Stimulated activated CD8-positive, alpha-beta memory T cell treated with anti-CD3 and anti-CD28 coated beads, Interleukin-12 subunit alpha, Interleukin-12 subunit beta, amount 100 ng/mL, for 24 hours (primary cell): Measurements from ENCODE around the gene CTNNA3.

Experiments used
- DNase-seq: peaks from one replicate; pipeline ENCODE4 v3.0.0-alpha.2; 2020; ENCODE audit errors: extremely low read depth

Gene CTNNA3

GRCh38 chr10:66877361-66877760 is 818.6 kb downstream of the CTNNA3 start:
- no peak for DNase-seq

GRCh38 chr10:66869635-66870034 is 826.4 kb downstream of the CTNNA3 start:
- no peak for DNase-seq

- no peak for DNase-seq
Measured at GRCh38 chr10:66862687-66863258, 833.2 kb downstream of the CTNNA3 start.

GRCh38 chr10:66860376-66860945 is 835.5 kb downstream of the CTNNA3 start:
- no peak for DNase-seq

GRCh38 chr10:66852811-66853210 is 843.2 kb downstream of the CTNNA3 start:
- no peak for DNase-seq

GRCh38 chr10:66848856-66849255 is 847.1 kb downstream of the CTNNA3 start:
- DNase-seq = no peak

GRCh38 chr10:66844176-66844942 is 851.6 kb downstream of the CTNNA3 start:
- DNase-seq = no peak

GRCh38 chr10:66843396-66843795 is 852.6 kb downstream of the CTNNA3 start:
- no peak for DNase-seq

- no peak for DNase-seq
Measured at GRCh38 chr10:66842867-66843266, 853.1 kb downstream of the CTNNA3 start.

- no peak for DNase-seq
Measured at GRCh38 chr10:66842371-66842770, 853.6 kb downstream of the CTNNA3 start.

- no peak for DNase-seq
Measured at GRCh38 chr10:66838656-66839055, 857.3 kb downstream of the CTNNA3 start.

- no peak for DNase-seq
Measured at GRCh38 chr10:66837990-66838389, 858.0 kb downstream of the CTNNA3 start.

- no peak for DNase-seq
Measured at GRCh38 chr10:66837335-66837734, 858.7 kb downstream of the CTNNA3 start.

GRCh38 chr10:66836771-66837170 is 859.2 kb downstream of the CTNNA3 start:
- DNase-seq = no peak

GRCh38 chr10:66836057-66836456 is 859.9 kb downstream of the CTNNA3 start:
- DNase-seq = no peak

GRCh38 chr10:66835400-66835799 is 860.6 kb downstream of the CTNNA3 start:
- no peak for DNase-seq

- no peak for DNase-seq
Measured at GRCh38 chr10:66834802-66835201, 861.2 kb downstream of the CTNNA3 start.

- DNase-seq = no peak
Measured at GRCh38 chr10:66833861-66834260, 862.1 kb downstream of the CTNNA3 start.

- DNase-seq = no peak
Measured at GRCh38 chr10:66832781-66833422, 863.1 kb downstream of the CTNNA3 start.

GRCh38 chr10:66828957-66829356 is 867.0 kb downstream of the CTNNA3 start:
- no peak for DNase-seq

- no peak for DNase-seq
Measured at GRCh38 chr10:66827353-66827752, 868.6 kb downstream of the CTNNA3 start.

GRCh38 chr10:66823301-66823700 is 872.7 kb downstream of the CTNNA3 start:
- no peak for DNase-seq

GRCh38 chr10:66822801-66823200 is 873.2 kb downstream of the CTNNA3 start:
- DNase-seq = no peak
